ENCODE results near the gene ARL5A.

The ARL5A gene

GRCh38 chr2:151857650-151858049 is 29.4 kb upstream of the ARL5A start:
- TF ChIP-seq CTCF (IDR thresholded peaks at IDR 0.05; ENCODE audit: extremely low read depth, missing control alignments): no peak
- DNase-seq (ENCODE audit: low spot score): no peak

- DNase-seq (ENCODE audit: low spot score): no peak
- no peak for TF ChIP-seq CTCF (IDR thresholded peaks at IDR 0.05; ENCODE audit: extremely low read depth, missing control alignments)
These were observed 26.9 kb upstream of the ARL5A start for GRCh38 chr2:151855111-151855510.

GRCh38 chr2:151853070-151853758 is 25.0 kb upstream of the ARL5A start:
- no peak for TF ChIP-seq CTCF (IDR thresholded peaks at IDR 0.05; ENCODE audit: extremely low read depth, missing control alignments)
- DNase-seq (ENCODE audit: low spot score): no peak

GRCh38 chr2:151852260-151853069 is 24.2 kb upstream of the ARL5A start:
- DNase-seq (ENCODE audit: low spot score): no peak
- TF ChIP-seq CTCF (IDR thresholded peaks at IDR 0.05; ENCODE audit: extremely low read depth, missing control alignments): no peak

- no peak for DNase-seq (ENCODE audit: low spot score)
- no peak for TF ChIP-seq CTCF (IDR thresholded peaks at IDR 0.05; ENCODE audit: extremely low read depth, missing control alignments)
These were observed 23.5 kb upstream of the ARL5A start for GRCh38 chr2:151851761-151852160.

- TF ChIP-seq CTCF (IDR thresholded peaks at IDR 0.05; ENCODE audit: extremely low read depth, missing control alignments): no peak
- no peak for DNase-seq (ENCODE audit: low spot score)
These were observed 21.3 kb upstream of the ARL5A start for GRCh38 chr2:151849413-151850010.

- TF ChIP-seq CTCF (IDR thresholded peaks at IDR 0.05; ENCODE audit: extremely low read depth, missing control alignments): no peak
- DNase-seq (ENCODE audit: low spot score): no peak
These were observed 17.7 kb upstream of the ARL5A start for GRCh38 chr2:151845884-151846283.

Data from GM20000 (cell line).